Skeletal muscle satellite cell (primary cell): ENCODE measurements around the gene OR4K14. TPM values are rescaled to one million over a fixed set of nuclear protein-coding genes. Genes with fewer than 3 reads are reported as not detected.

Experiments
- H3K27me3 ChIP-seq: 2 replicates; pipeline ENCODE4 v1.7.0; 2013; ENCODE audit warnings: low read length; ENCODE audit not compliant: control insufficient read depth, insufficient read depth
- H3K36me3 ChIP-seq: 2 replicates; pipeline ENCODE4 v1.7.0; 2013; ENCODE audit warnings: mild to moderate bottlenecking, control low read depth, low read length; ENCODE audit not compliant: insufficient read depth
- H3K4me1 ChIP-seq: 2 replicates; pipeline ENCODE4 v1.7.0; 2013; ENCODE audit warnings: low read length; ENCODE audit not compliant: control insufficient read depth, insufficient read depth
- H3K4me2 ChIP-seq: 2 replicates; pipeline ENCODE4 v1.7.0; 2013; ENCODE audit warnings: mild to moderate bottlenecking, low read length
- H3K4me3 ChIP-seq: 2 replicates; pipeline ENCODE4 v1.7.0; 2013; ENCODE audit warnings: low read length
- H3K9ac ChIP-seq: 2 replicates; pipeline ENCODE4 v1.7.0; 2013; ENCODE audit warnings: mild to moderate bottlenecking, low read depth, low read length, moderate library complexity
- H3K9me3 ChIP-seq: replicated peaks from 2 replicates; pipeline ENCODE4 v1.7.0; 2013; ENCODE audit warnings: mild to moderate bottlenecking, control low read depth, low read length
- total RNA-seq: library from RNA; depleted of rRNA; stranded (reverse); fragments of >200 nt; gene quantifications from 2 replicates; pipeline ENCODE4 v1.2.3, GENCODE V29; 2012; rRNA removed

The OR4K14 gene
- total RNA-seq: not detected in 2 replicates

GRCh38 chr14:20019257-20019865 is at the start of gene OR4K14:
OR4K14 (minus strand) TSS chr14:20019307; CDS start chr14:20015193, 4,114 bp downstream.
- H3K9me3 ChIP-seq: peaks cover 4% of the 10 kb centered on the region
- no peak within 1 kb of the TSS for H3K4me3 ChIP-seq
- no peak within 1 kb of the TSS for H3K9ac ChIP-seq
- no peak within 1 kb of the TSS for H3K4me2 ChIP-seq
- no peaks in the 10 kb centered on the region for H3K36me3 ChIP-seq
- H3K4me1 ChIP-seq: no peaks in the 10 kb centered on the region
- no peaks in the 10 kb centered on the region for H3K27me3 ChIP-seq

GRCh38 chr14:20059745-20060144 is 40.6 kb upstream of the OR4K14 start, which contains the start of gene OR4L1:
OR4L1 (plus strand) TSS chr14:20060045; CDS start chr14:20060045, 0 bp downstream.
- Histone ChIP-seq H3K9ac (no peak within 1 kb of the TSS), H3K4me3 (no peak within 1 kb of the TSS), H3K4me2 (no peak within 1 kb of the TSS), H3K9me3 (peaks cover 15% of the 10 kb centered on the region), H3K36me3 (no peaks in the 10 kb centered on the region), H3K27me3 (no peaks in the 10 kb centered on the region), H3K4me1 (no peaks in the 10 kb centered on the region)

GRCh38 chr14:20048202-20048601 is 29.1 kb upstream of the OR4K14 start:
- H3K4me1 ChIP-seq: no peaks in the 10 kb centered on the region

GRCh38 chr14:20044243-20044642 is 25.1 kb upstream of the OR4K14 start:
- H3K36me3 ChIP-seq: no peaks in the 10 kb centered on the region
- H3K4me2 ChIP-seq: no peak overlapping the region
- no peak overlapping the region for H3K9ac ChIP-seq
- peaks cover 13% of the 10 kb centered on the region for H3K9me3 ChIP-seq
- no peak overlapping the region for H3K4me3 ChIP-seq
- no peaks in the 10 kb centered on the region for H3K4me1 ChIP-seq
- no peaks in the 10 kb centered on the region for H3K27me3 ChIP-seq

More at GRCh38 chr14:20048202-20048601, 29.1 kb upstream of the OR4K14 start:
- Histone ChIP-seq H3K4me2 (no peak overlapping the region), H3K9ac (no peak overlapping the region), H3K36me3 (no peaks in the 10 kb centered on the region), H3K27me3 (no peaks in the 10 kb centered on the region), H3K4me3 (no peak overlapping the region), H3K9me3 (peaks cover 13% of the 10 kb centered on the region)

GRCh38 chr14:20035938-20036337 is 16.8 kb upstream of the OR4K14 start, which contains the start of gene OR4K13:
OR4K13 (minus strand) TSS chr14:20036038; CDS start chr14:20034758, 1,280 bp downstream.
- Histone ChIP-seq H3K4me1 (no peaks in the 10 kb centered on the region), H3K4me2 (no peak within 1 kb of the TSS), H3K9ac (no peak within 1 kb of the TSS), H3K27me3 (no peaks in the 10 kb centered on the region), H3K9me3 (peaks cover 2% of the 10 kb centered on the region), H3K4me3 (no peak within 1 kb of the TSS), H3K36me3 (no peaks in the 10 kb centered on the region)

GRCh38 chr14:20035449-20035848 is 16.3 kb upstream of the OR4K14 start:
- no peak overlapping the region for H3K4me2 ChIP-seq
- H3K4me1 ChIP-seq: no peaks in the 10 kb centered on the region
- no peak overlapping the region for H3K4me3 ChIP-seq
- no peaks in the 10 kb centered on the region for H3K27me3 ChIP-seq
- H3K9me3 ChIP-seq: peaks cover 3% of the 10 kb centered on the region
- no peaks in the 10 kb centered on the region for H3K36me3 ChIP-seq
- no peak overlapping the region for H3K9ac ChIP-seq

- no peaks in the 10 kb centered on the region for H3K36me3 ChIP-seq
- peaks cover 3% of the 10 kb centered on the region for H3K9me3 ChIP-seq
- no peaks in the 10 kb centered on the region for H3K27me3 ChIP-seq
- H3K4me2 ChIP-seq: no peak overlapping the region
- no peaks in the 10 kb centered on the region for H3K4me1 ChIP-seq
- no peak overlapping the region for H3K9ac ChIP-seq
- no peak overlapping the region for H3K4me3 ChIP-seq
Measured at GRCh38 chr14:20031058-20031457, 12.0 kb upstream of the OR4K14 start.

- no peaks in the 10 kb centered on the region for H3K27me3 ChIP-seq
- H3K9me3 ChIP-seq: peaks cover 3% of the 10 kb centered on the region
- H3K36me3 ChIP-seq: no peaks in the 10 kb centered on the region
- no peaks in the 10 kb centered on the region for H3K4me1 ChIP-seq
- no peak overlapping the region for H3K4me2 ChIP-seq
- no peak overlapping the region for H3K4me3 ChIP-seq
- no peak overlapping the region for H3K9ac ChIP-seq
Measured at GRCh38 chr14:20008156-20008555, 11.0 kb downstream of the OR4K14 start.

- Histone ChIP-seq H3K36me3 (no peaks in the 10 kb centered on the region), H3K9me3 (no peaks in the 10 kb centered on the region), H3K9ac (no peak overlapping the region), H3K4me3 (no peak overlapping the region), H3K27me3 (no peaks in the 10 kb centered on the region), H3K4me2 (no peak overlapping the region), H3K4me1 (no peaks in the 10 kb centered on the region)
Measured at GRCh38 chr14:20002319-20002718, 16.8 kb downstream of the OR4K14 start.

- Histone ChIP-seq H3K4me2 (no peak within 1 kb of the TSS), H3K27me3 (no peaks in the 10 kb centered on the region), H3K4me3 (no peak within 1 kb of the TSS), H3K9ac (no peak within 1 kb of the TSS), H3K4me1 (no peaks in the 10 kb centered on the region), H3K9me3 (no peaks in the 10 kb centered on the region), H3K36me3 (no peaks in the 10 kb centered on the region)
Measured at GRCh38 chr14:20001863-20002262, 17.2 kb downstream of the OR4K14 start, which contains the start of gene OR4Q2. OR4Q2 (plus strand) TSS chr14:20002163.

GRCh38 chr14:19993438-19993837 is 25.7 kb downstream of the OR4K14 start:
- Histone ChIP-seq H3K4me3 (no peak overlapping the region), H3K9ac (no peak overlapping the region), H3K4me1 (no peaks in the 10 kb centered on the region), H3K27me3 (no peaks in the 10 kb centered on the region), H3K4me2 (no peak overlapping the region), H3K9me3 (peaks cover 6% of the 10 kb centered on the region), H3K36me3 (no peaks in the 10 kb centered on the region)

- H3K9me3 ChIP-seq: no peaks in the 10 kb centered on the region
- H3K36me3 ChIP-seq: no peaks in the 10 kb centered on the region
- H3K4me2 ChIP-seq: no peak within 1 kb of the TSS
- H3K4me3 ChIP-seq: no peak within 1 kb of the TSS
- H3K4me1 ChIP-seq: no peaks in the 10 kb centered on the region
- H3K9ac ChIP-seq: no peak within 1 kb of the TSS
- no peaks in the 10 kb centered on the region for H3K27me3 ChIP-seq
Measured at GRCh38 chr14:19975291-19975690, 43.8 kb downstream of the OR4K14 start, which contains the start of gene OR4K15. OR4K15 (plus strand) TSS chr14:19975591; CDS start chr14:19975591, 0 bp downstream.
